ENCODE data around the gene PRKAG1.

PRKAG1 gene

GRCh38 chr12:49027846-49028555 lies 9.4 kb upstream of the PRKAG1 start:
- DNase-seq (ENCODE audit: low spot score): no peak
- ChIA-PET POLR2A (ENCODE audit: low non-redundant PET) (interaction anchor here (0.6 kb wide), 1 partner anchor 75 kb away, joined by 3 read pairs; no protein-coding TSS in a partner anchor), CTCF (interaction anchor here (0.6 kb wide), 2 partner anchors 17 to 48 kb away, joined by 4 read pairs; no protein-coding TSS in a partner anchor)
- H3K27ac ChIP-seq: peak overlapping the region; percentile 7; the same call in 1 of the 2 replicates
- TF ChIP-seq CTCF (conservative IDR thresholded peaks at IDR 0.05; ENCODE audit: low read depth): no peak

GRCh38 chr12:49026678-49027480 lies 8.3 kb upstream of the PRKAG1 start:
- DNase-seq (ENCODE audit: low spot score): no peak
- CTCF ChIA-PET: no interaction called here
- H3K27ac ChIP-seq: peak overlapping the region; percentile 4; the same call in 1 of the 2 replicates
- POLR2A ChIA-PET (ENCODE audit: low non-redundant PET): no interaction called here
- TF ChIP-seq CTCF (conservative IDR thresholded peaks at IDR 0.05; ENCODE audit: low read depth): no peak

- no peak for TF ChIP-seq CTCF (conservative IDR thresholded peaks at IDR 0.05; ENCODE audit: low read depth)
- peak overlapping the region; percentile 4; the same call in 1 of the 2 replicates for H3K27ac ChIP-seq
- ChIA-PET POLR2A (ENCODE audit: low non-redundant PET) (no interaction called here), CTCF (no interaction called here)
- DNase-seq (ENCODE audit: low spot score): no peak
Observed at GRCh38 chr12:49026101-49026500, 7.5 kb upstream of the PRKAG1 start.

GRCh38 chr12:49025463-49025862 lies 6.9 kb upstream of the PRKAG1 start:
- CTCF ChIA-PET: no interaction called here
- DNase-seq (ENCODE audit: low spot score): no peak
- H3K27ac ChIP-seq: no peak overlapping the region
- POLR2A ChIA-PET (ENCODE audit: low non-redundant PET): no interaction called here
- TF ChIP-seq CTCF (conservative IDR thresholded peaks at IDR 0.05; ENCODE audit: low read depth): no peak

- ChIA-PET POLR2A (ENCODE audit: low non-redundant PET) (no interaction called here), CTCF (interaction anchor here (0.6 to 0.9 kb wide), 2 partner anchors 16 to 23 kb away, joined by 4 to 5 read pairs; no protein-coding TSS in a partner anchor)
- no peak for DNase-seq (ENCODE audit: low spot score)
- no peak for TF ChIP-seq CTCF (conservative IDR thresholded peaks at IDR 0.05; ENCODE audit: low read depth)
- H3K27ac ChIP-seq: 0 out of 2 replicates have a peak overlapping the region, but pooled peaks have one; percentile 1
Observed at GRCh38 chr12:49024543-49024942, 6.0 kb upstream of the PRKAG1 start.

- no peak overlapping the region for H3K27ac ChIP-seq
- ChIA-PET CTCF (no interaction called here), POLR2A (ENCODE audit: low non-redundant PET) (no interaction called here)
- TF ChIP-seq CTCF (conservative IDR thresholded peaks at IDR 0.05; ENCODE audit: low read depth): no peak
- no peak for DNase-seq (ENCODE audit: low spot score)
Observed at GRCh38 chr12:49023812-49024211, 5.2 kb upstream of the PRKAG1 start.
